HCT116 (cell line): ENCODE measurements around the gene ASPHD2. TPM values are rescaled to one million over a fixed set of nuclear protein-coding genes. Genes with fewer than 3 reads are reported as not detected.

ENCODE experiments used
- ATAC-seq: fragments of 200-7000 bp; cut with Tn5 transposase; 2 replicates; pipeline ENCODE4 v1.9.1; 2020; ENCODE audit warnings: mild to moderate bottlenecking, moderate library complexity
- BruUV-seq: library from RNA; stranded (reverse); fragments of 400-500 nt; replicated peaks from 2 replicates; lab custom pipeline; 2021; lab: Mats Ljungman, UMichigan
- CTCF ChIA-PET: fragments of 300-600 bp; sonication (Branson Sonifier 250); formaldehyde crosslinking; loops from one replicate; lab custom pipeline; 2021; ENCODE audit warnings: antibody characterized with exemption; lab: Charles Lee
- POLR2A ChIA-PET: fragments of 300-600, 350-600 bp; sonication (Branson Sonifier 250); formaldehyde crosslinking; loops from one replicate; lab custom pipeline; 2021; ENCODE audit warnings: antibody characterized with exemption; lab: Charles Lee
- RAD21 ChIA-PET, 2 experiments: fragments of 300-600 bp; sonication (Branson Sonifier 250); formaldehyde crosslinking; loops; one replicate each; lab custom pipeline; 2023; ENCODE audit warnings: low total read pairs in 2 of 2; ENCODE audit not compliant: uncharacterized antibody in 2 of 2, unreplicated experiment in 2 of 2, low non-redundant PET in 1 of 2; lab: Charles Lee
- DNase-seq: peaks from one replicate; pipeline ENCODE4 v3.0.0-alpha.2; 2010; ENCODE audit warnings: low read depth, low spot score
- H2AFZ ChIP-seq: fragments of 200-600 bp; shearing (Covaris generic), sonication (generic); 2 replicates; pipeline ENCODE4 v1.6.1; 2017; ENCODE audit warnings: low read depth, mixed run types, mixed read lengths, antibody characterized with exemption, low read length; ENCODE audit not compliant: poor library complexity, severe bottlenecking
- H3K27ac ChIP-seq: 2 replicates; pipeline ENCODE4 v1.5.1; 2012; ENCODE audit warnings: low read depth, low read length
- H3K27me3 ChIP-seq: fragments of 200-600 bp; sonication (generic); 2 replicates; pipeline ENCODE4 v1.6.1; 2016; ENCODE audit warnings: mixed run types, low read length, mixed read lengths; ENCODE audit not compliant: insufficient read depth
- H3K36me3 ChIP-seq, 2 experiments: fragments of 200-500 bp in 1 of 2; fragments of 200-600 bp in 1 of 2; sonication (Bioruptor generic) in 1 of 2; sonication (generic) in 1 of 2; 2 replicates each; pipeline versions ENCODE4 v1.5.1 to v1.6.1; 2014 to 2016; ENCODE audit warnings: low read length in 2 of 2, inconsistent platforms in 1 of 2, mixed read lengths in 1 of 2, mixed run types in 1 of 2; ENCODE audit not compliant: insufficient read depth in 2 of 2, control insufficient read depth in 1 of 2
- H3K4me1 ChIP-seq, 2 experiments: fragments of 200-600 bp in 1 of 2; sonication (generic) in 1 of 2; 2 replicates each; pipeline versions ENCODE4 v1.5.1 to v1.6.1; 2012 to 2017; ENCODE audit warnings: low read length in 2 of 2, inconsistent platforms in 1 of 2, mild to moderate bottlenecking in 1 of 2, mixed read lengths in 1 of 2, mixed run types in 1 of 2, moderate library complexity in 1 of 2; ENCODE audit not compliant: insufficient read depth in 2 of 2, control insufficient read depth in 1 of 2
- H3K4me2 ChIP-seq: fragments of 200-600 bp; sonication (generic); 2 replicates; pipeline ENCODE4 v1.6.1; 2017; ENCODE audit warnings: mixed run types, low read length, mixed read lengths
- H3K4me3 ChIP-seq, 2 experiments: fragments of 200-600 bp in 1 of 2; sonication (generic) in 1 of 2; replicated peaks in 1 of 2; 2 replicates each; pipeline ENCODE4 v1.5.1; 2011 to 2016; ENCODE audit warnings: low read length in 2 of 2, control low read depth in 1 of 2, low read depth in 1 of 2, mild to moderate bottlenecking in 1 of 2, mixed read lengths in 1 of 2, mixed run types in 1 of 2
- H3K79me2 ChIP-seq: fragments of 200-600 bp; sonication (generic); 2 replicates; pipeline ENCODE4 v1.6.1; 2017; ENCODE audit warnings: mild to moderate bottlenecking, mixed run types, low read length, moderate library complexity, mixed read lengths; ENCODE audit not compliant: insufficient read depth
- H3K9ac ChIP-seq: fragments of 200-600 bp; sonication (generic); 2 replicates; pipeline ENCODE4 v1.6.1; 2016; ENCODE audit warnings: low read length, mixed read lengths
- H3K9me2 ChIP-seq: fragments of 200-600 bp; sonication (generic), shearing (Covaris generic); 2 replicates; pipeline ENCODE4 v1.6.1; 2017; ENCODE audit warnings: mixed run types, mild to moderate bottlenecking, moderate library complexity; ENCODE audit not compliant: insufficient read depth
- H3K9me3 ChIP-seq, 2 experiments: fragments of 200-500 bp in 1 of 2; fragments of 200-600 bp in 1 of 2; sonication (Bioruptor generic) in 1 of 2; sonication (generic) in 1 of 2; 2 replicates each; pipeline ENCODE4 v1.6.1; 2014 to 2017; ENCODE audit warnings: low read length in 2 of 2, mixed read lengths in 2 of 2, inconsistent platforms in 1 of 2, low read depth in 1 of 2, mild to moderate bottlenecking in 1 of 2, mixed run types in 1 of 2, moderate library complexity in 1 of 2; ENCODE audit not compliant: control insufficient read depth in 1 of 2, insufficient read depth in 1 of 2
- H4K20me1 ChIP-seq: fragments of 200-600 bp; sonication (generic), shearing (Covaris generic); 2 replicates; pipeline ENCODE4 v1.6.1; 2017; ENCODE audit warnings: mixed run types, mild to moderate bottlenecking, moderate library complexity; ENCODE audit not compliant: insufficient read depth
- CBX3 ChIP-seq: IDR thresholded peaks from 2 replicates; pipeline ENCODE4 v1.6.1; 2012; ENCODE audit warnings: low read depth
- CEBPB ChIP-seq: IDR thresholded peaks from 2 replicates; pipeline ENCODE4 v1.6.1; 2012; ENCODE audit warnings: low read depth
- ELF1 ChIP-seq: IDR thresholded peaks from 2 replicates; pipeline ENCODE4 v1.6.1; 2012; ENCODE audit warnings: low read depth, borderline replicate concordance
- EZH2 ChIP-seq: fragments of 200-600 bp; sonication (generic); IDR thresholded peaks from 2 replicates; pipeline ENCODE4 v1.6.1; 2017; ENCODE audit warnings: antibody characterized with exemption, mixed run types
- EZH2phosphoT487 ChIP-seq: fragments of 200-600 bp; IDR thresholded peaks from 2 replicates; pipeline ENCODE4 v1.6.1; 2018; ENCODE audit warnings: antibody characterized with exemption, borderline replicate concordance
- MAX ChIP-seq: IDR thresholded peaks from 2 replicates; pipeline ENCODE4 v1.6.1; 2012
- REST ChIP-seq: IDR thresholded peaks from 2 replicates; pipeline ENCODE4 v1.6.1; 2012; ENCODE audit warnings: low read depth
- SRF ChIP-seq: IDR thresholded peaks from 2 replicates; pipeline ENCODE4 v1.6.1; 2012; ENCODE audit warnings: low read depth
- ZNF274 ChIP-seq: fragments of 200-500 bp; sonication (Bioruptor generic); IDR thresholded peaks from 2 replicates; pipeline ENCODE4 v1.6.1; 2014; ENCODE audit warnings: mild to moderate bottlenecking, low read depth, low read length, inconsistent platforms
- intact Hi-C: fragments of 100-400 bp; cut with micrococcal nuclease; formaldehyde crosslinking; loops from 2 replicates; pipeline ENCODE4 v1.10.0; 2022
- total RNA-seq: library from RNA; stranded (reverse); gene quantifications from one replicate; pipeline ENCODE4 v1.2.1, GENCODE V29; 2021; ENCODE audit not compliant: unreplicated experiment

ASPHD2 gene
- total RNA-seq, 1 experiment from 2014 or later, result 4.1 TPM

GRCh38 chr22:26409719-26410335 lies 19.2 kb upstream of the ASPHD2 start (continued):
- TF ChIP-seq EZH2, result no peak
- TF ChIP-seq MAX, result no peak
- no peak for TF ChIP-seq ELF1

- CTCF ChIA-PET, result no interaction called here
- DNase-seq (no peak), ATAC-seq (no peak)
- Histone ChIP-seq H3K27ac (no peak overlapping the region), H3K79me2 (no peaks in the 10 kb centered on the region), H3K9me3 (peaks cover 0 to 4% of the 10 kb centered on the region in 2 experiments; a peak in 1 of 4 replicates), H3K36me3 (no peaks in the 10 kb centered on the region), H3K27me3 (peaks cover 60% of the 10 kb centered on the region), H3K4me3 (no peak overlapping the region), H3K9me2 (no peaks in the 10 kb centered on the region), H3K4me2 (no peak overlapping the region), H3K4me1 (no peaks in the 10 kb centered on the region), H2AFZ (no peak overlapping the region), H3K9ac (no peak overlapping the region), H4K20me1 (no peaks in the 10 kb centered on the region; the same call in 1 of the 2 replicates)
- RAD21 ChIA-PET, result no interaction called here
- POLR2A ChIA-PET, result no interaction called here
- TF ChIP-seq CBX3 (no peak), REST (no peak), CEBPB (no peak), SRF (no peak), EZH2phosphoT487 (no peak), ZNF274 (no peak)
- intact Hi-C loops, result no loop called here
- no TSS peak for BruUV-seq
Measured at GRCh38 chr22:26410386-26410785, 18.7 kb upstream of the ASPHD2 start.
